HepG2 (cell line): Measurements from ENCODE around the gene SHFL. TPM values are rescaled to one million over a fixed set of nuclear protein-coding genes. Genes with fewer than 3 reads are reported as not detected.

Experiments
- ATAC-seq: fragments of 200-7000 bp; cut with Tn5 transposase; 3 replicates; pipeline ENCODE4 v1.9.1; 2020; ENCODE audit warnings: mild to moderate bottlenecking, moderate library complexity
- BruUV-seq: library from RNA; stranded (reverse); fragments of 400-500 nt; replicated peaks from 2 replicates; lab custom pipeline; 2021; lab: Mats Ljungman, UMichigan
- CTCF ChIA-PET: fragments of 300-600 bp; formaldehyde crosslinking; extraction: SDS; loops from one replicate; lab custom pipeline; 2021; ENCODE audit warnings: low total read pairs, inconsistent platforms, low intra/inter-chr PET ratio; lab: Yijun Ruan, JAX
- POLR2A ChIA-PET: fragments of 350-600 bp; sonication (Branson Sonifier 250); formaldehyde crosslinking; loops from one replicate; lab custom pipeline; 2020; ENCODE audit warnings: antibody characterized with exemption, inconsistent platforms; lab: Yijun Ruan, JAX
- DNase-seq: peaks from one replicate; pipeline ENCODE4 v3.0.0-alpha.2; 2015; ENCODE audit warnings: low spot score
- FAIRE-seq: peaks from 3 replicates; lab custom pipeline; 2011; peaks lifted over from hg19 to GRCh38; lab: Jason Lieb, UNC
- H2AFZ ChIP-seq: one replicate; pipeline ENCODE4 v1.6.1; 2011; ENCODE audit warnings: low read length, inconsistent platforms
- H3K27ac ChIP-seq: fragments of 300-600 bp; 3 replicates; pipeline ENCODE4 v1.8.0; 2011; ENCODE audit warnings: mixed run types, mild to moderate bottlenecking, mixed read lengths, low read length, inconsistent platforms; ENCODE audit not compliant: insufficient read depth; ENCODE audit errors: extremely low read length
- H3K27me3 ChIP-seq, 2 experiments: fragments of 200-600 bp in 1 of 2; 2 replicates in 1 of 2; 3 replicates in 1 of 2; pipeline versions ENCODE4 v1.6.0 to v1.8.0; 2011; ENCODE audit warnings: low read length in 2 of 2, mild to moderate bottlenecking in 2 of 2, moderate library complexity in 2 of 2, inconsistent platforms in 1 of 2; ENCODE audit not compliant: insufficient read depth in 2 of 2, control insufficient read depth in 1 of 2
- H3K36me3 ChIP-seq, 2 experiments: fragments of 200-600 bp in 1 of 2; replicated peaks in 1 of 2; 2 replicates in 1 of 2; 3 replicates in 1 of 2; pipeline versions ENCODE4 v1.5.1 to v1.8.0; 2011; ENCODE audit warnings: low read length in 2 of 2, inconsistent platforms in 1 of 2; ENCODE audit not compliant: insufficient read depth in 2 of 2, control insufficient read depth in 1 of 2
- H3K4me1 ChIP-seq: 2 replicates; pipeline ENCODE4 v1.5.1; 2012; ENCODE audit warnings: low read length, inconsistent platforms; ENCODE audit not compliant: insufficient read depth
- H3K4me2 ChIP-seq: 2 replicates; pipeline ENCODE4 v1.6.0; 2011; ENCODE audit warnings: low read depth, low read length, inconsistent platforms
- H3K4me3 ChIP-seq, 3 experiments: fragments of 200-600 bp in 1 of 3; sonication (generic), shearing (Covaris generic) in 1 of 3; replicated peaks in 1 of 3; 2 replicates each; pipeline ENCODE4 v1.5.1; 2011 to 2016; ENCODE audit warnings: low read length in 3 of 3, inconsistent platforms in 2 of 3, low read depth in 2 of 3, mild to moderate bottlenecking in 2 of 3, control low read depth in 1 of 3, mixed read lengths in 1 of 3; ENCODE audit not compliant: insufficient read depth in 1 of 3
- H3K79me2 ChIP-seq: one replicate; pipeline ENCODE4 v1.6.1; 2011; ENCODE audit warnings: low read length, inconsistent platforms; ENCODE audit not compliant: insufficient read depth
- H3K9ac ChIP-seq: 2 replicates; pipeline ENCODE4 v1.6.0; 2011; ENCODE audit warnings: mild to moderate bottlenecking, low read depth, low read length, inconsistent platforms; ENCODE audit not compliant: insufficient read depth
- H3K9me3 ChIP-seq: 2 replicates; pipeline ENCODE4 v1.5.1; 2012; ENCODE audit warnings: mild to moderate bottlenecking, low read length
- H4K20me1 ChIP-seq: 2 replicates; pipeline ENCODE4 v1.6.0; 2011; ENCODE audit warnings: inconsistent platforms, mild to moderate bottlenecking, low read length, moderate library complexity; ENCODE audit not compliant: insufficient read depth
- SALL2 ChIP-seq: sonication (generic); formaldehyde crosslinking; IDR thresholded peaks from 2 replicates; pipeline ENCODE4 v1.8.1; 2023; ENCODE audit warnings: mild to moderate bottlenecking, missing genetic modification reagents, inconsistent platforms
- ZBTB39 ChIP-seq: sonication (generic); formaldehyde crosslinking; IDR thresholded peaks from 2 replicates; pipeline ENCODE4 v1.5.0; 2020; ENCODE audit warnings: missing genetic modification reagents
- ZNF510 ChIP-seq: sonication (generic); formaldehyde crosslinking; IDR thresholded peaks from 2 replicates; pipeline ENCODE4 v1.4.0; 2020; ENCODE audit warnings: low read depth, mild to moderate bottlenecking, missing genetic modification reagents
- WGBS: methylation state at CpG from one replicate; pipeline ENCODE4 v1.1.6; 2017; ENCODE audit warnings: low lambda C conversion rate; 5-methylcytosine and 5-hydroxymethylcytosine counted together
- in situ Hi-C: cut with HindIII; loops from 2 replicates; pipeline ENCODE4 v1.10.0; 2017; ENCODE audit warnings: low pct_unique_long_range_greater_than_20kb; ENCODE audit not compliant: extremely low pct_ligation_motif_present
- intact Hi-C: fragments of 100-400 bp; cut with micrococcal nuclease; formaldehyde crosslinking; loops from one replicate; pipeline ENCODE4 v1.10.0; 2022; ENCODE audit not compliant: unreplicated experiment
- polyA plus RNA-seq, 8 experiments: library from polyadenylated mRNA; depleted of rRNA in 3 of 8; stranded (reverse) in 7 of 8; unstranded in 1 of 8; fragments of >200 nt; fragmentation: Illumina TruSeq in 4 of 8; extraction: Trizol in 4 of 8; gene quantifications; 2 replicates each; pipeline versions ENCODE4 v1.2.1 to v1.2.3, GENCODE V29; 2011 to 2016; ENCODE audit warnings: low read depth in 4 of 8, missing spikeins in 1 of 8, mixed read lengths in 1 of 8; ENCODE audit not compliant: insufficient read depth in 1 of 8
- total RNA-seq, 5 experiments: library from RNA; depleted of rRNA; stranded (reverse); fragments of >200 nt; fragmentation: Illumina TruSeq; extraction: Trizol; gene quantifications; 2 replicates each; pipeline ENCODE4 v1.2.3, GENCODE V29; 2016; ENCODE audit warnings: low read depth in 1 of 5
- TF ChIP-seq, protein P1 (sequence below): sonication (generic); formaldehyde crosslinking; IDR thresholded peaks from 2 replicates; pipeline ENCODE4 v1.9.0; 2021; ENCODE audit warnings: missing genetic modification reagents, mild to moderate bottlenecking, borderline replicate concordance

Gene SHFL
- total and polyA plus RNA-seq, 2 of the 13 experiments (the other 11 are each of a cell fraction or from before 2014, with no cell fraction given): 12.3 to 36.4 TPM

- FAIRE-seq (no peak), ATAC-seq (no peak)
- no peaks in the 10 kb centered on the region for H4K20me1 ChIP-seq
Measured at GRCh38 chr19:10052602-10053360, 33.3 kb upstream of the SHFL start.

More at GRCh38 chr19:10052602-10053360, 33.3 kb upstream of the SHFL start:
- H3K36me3 ChIP-seq: no peaks in the 10 kb centered on the region
- H3K9ac ChIP-seq: no peak overlapping the region
- in situ Hi-C loops: no loop called here
- no peaks in the 10 kb centered on the region for H3K79me2 ChIP-seq
- POLR2A ChIA-PET: no interaction called here
- DNase-seq: no peak
- no peaks in the 10 kb centered on the region for H3K4me1 ChIP-seq
- H3K4me2 ChIP-seq: no peak overlapping the region
- H3K27me3 ChIP-seq: peaks cover 2 to 19% of the 10 kb centered on the region in 2 experiments; a peak in 1 of 5 replicates
- no peak for TF ChIP-seq ZNF510 (CRISPR knock-in tag)
- TF ChIP-seq ZBTB39 (CRISPR knock-in tag): no peak
- TF ChIP-seq, protein P1, sequence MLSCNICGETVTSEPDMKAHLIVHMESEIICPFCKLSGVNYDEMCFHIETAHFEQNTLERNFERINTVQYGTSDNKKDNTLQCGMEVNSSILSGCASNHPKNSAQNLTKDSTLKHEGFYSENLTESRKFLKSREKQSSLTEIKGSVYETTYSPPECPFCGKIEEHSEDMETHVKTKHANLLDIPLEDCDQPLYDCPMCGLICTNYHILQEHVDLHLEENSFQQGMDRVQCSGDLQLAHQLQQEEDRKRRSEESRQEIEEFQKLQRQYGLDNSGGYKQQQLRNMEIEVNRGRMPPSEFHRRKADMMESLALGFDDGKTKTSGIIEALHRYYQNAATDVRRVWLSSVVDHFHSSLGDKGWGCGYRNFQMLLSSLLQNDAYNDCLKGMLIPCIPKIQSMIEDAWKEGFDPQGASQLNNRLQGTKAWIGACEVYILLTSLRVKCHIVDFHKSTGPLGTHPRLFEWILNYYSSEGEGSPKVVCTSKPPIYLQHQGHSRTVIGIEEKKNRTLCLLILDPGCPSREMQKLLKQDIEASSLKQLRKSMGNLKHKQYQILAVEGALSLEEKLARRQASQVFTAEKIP (CRISPR knock-in tag): no peak
- TF ChIP-seq SALL2 (CRISPR knock-in tag): no peak
- no TSS peak for BruUV-seq
- no peaks in the 10 kb centered on the region for H3K9me3 ChIP-seq
- 35% methylated on average over 12 of the region's 21 CpGs for WGBS
- intact Hi-C loops: no loop called here
- CTCF ChIA-PET: no interaction called here
- H3K27ac ChIP-seq: no peak overlapping the region
- no peak overlapping the region for H2AFZ ChIP-seq
- no peak overlapping the region for H3K4me3 ChIP-seq
